Calu3 (cell line): ENCODE data around the gene CLEC11A. TPM values are rescaled to one million over a fixed set of nuclear protein-coding genes. Genes with fewer than 3 reads are reported as not detected.

Experiments
- BruUV-seq: library from RNA; stranded (reverse); fragments of 400-500 nt; replicated peaks from 2 replicates; lab custom pipeline; 2021; lab: Mats Ljungman, UMichigan
- CTCF ChIA-PET: fragments of 300-600 bp; sonication (Branson Sonifier 250); formaldehyde crosslinking; loops from one replicate; lab custom pipeline; 2022; ENCODE audit warnings: antibody characterized with exemption; lab: Charles Lee
- DNase-seq: peaks from one replicate; pipeline ENCODE4 v3.0.0; 2022
- H3K27ac Mint-ChIP-seq: one replicate; pipeline ENCODE4 v1.8.0; 2022; ENCODE audit warnings: mixed read lengths; ENCODE audit not compliant: unreplicated experiment
- H3K27me3 Mint-ChIP-seq: one replicate; pipeline ENCODE4 v1.8.0; 2022; ENCODE audit warnings: mixed read lengths; ENCODE audit not compliant: unreplicated experiment
- H3K36me3 Mint-ChIP-seq: one replicate; pipeline ENCODE4 v1.8.0; 2022; ENCODE audit warnings: mild to moderate bottlenecking, moderate library complexity, mixed read lengths; ENCODE audit not compliant: insufficient read depth, unreplicated experiment
- H3K4me1 Mint-ChIP-seq: one replicate; pipeline ENCODE4 v1.8.0; 2022; ENCODE audit warnings: mild to moderate bottlenecking, low read depth, mixed read lengths; ENCODE audit not compliant: unreplicated experiment
- H3K4me3 Mint-ChIP-seq: one replicate; pipeline ENCODE4 v1.8.0; 2022; ENCODE audit warnings: mild to moderate bottlenecking, low read depth, moderate library complexity, mixed read lengths; ENCODE audit not compliant: unreplicated experiment
- H3K9me3 Mint-ChIP-seq: one replicate; pipeline ENCODE4 v1.8.0; 2022; ENCODE audit warnings: low read depth, mixed read lengths; ENCODE audit not compliant: unreplicated experiment
- intact Hi-C: fragments of 100-400 bp; cut with micrococcal nuclease; formaldehyde crosslinking; loops from one replicate; pipeline ENCODE4 v1.10.0; 2022; ENCODE audit not compliant: unreplicated experiment
- total RNA-seq: library from RNA; stranded (reverse); gene quantifications from 2 replicates; pipeline ENCODE4 v1.2.3, GENCODE V29; 2022
- TF ChIP-seq, protein P1 (sequence below): fragments of 200-600 bp; IDR thresholded peaks from one replicate; pipeline ENCODE4 v1.8.0; 2022; ENCODE audit warnings: antibody characterized with exemption; ENCODE audit not compliant: unreplicated experiment

CLEC11A gene
- total RNA-seq, 1 experiment from 2014 or later: 2.4 TPM

DNA sequence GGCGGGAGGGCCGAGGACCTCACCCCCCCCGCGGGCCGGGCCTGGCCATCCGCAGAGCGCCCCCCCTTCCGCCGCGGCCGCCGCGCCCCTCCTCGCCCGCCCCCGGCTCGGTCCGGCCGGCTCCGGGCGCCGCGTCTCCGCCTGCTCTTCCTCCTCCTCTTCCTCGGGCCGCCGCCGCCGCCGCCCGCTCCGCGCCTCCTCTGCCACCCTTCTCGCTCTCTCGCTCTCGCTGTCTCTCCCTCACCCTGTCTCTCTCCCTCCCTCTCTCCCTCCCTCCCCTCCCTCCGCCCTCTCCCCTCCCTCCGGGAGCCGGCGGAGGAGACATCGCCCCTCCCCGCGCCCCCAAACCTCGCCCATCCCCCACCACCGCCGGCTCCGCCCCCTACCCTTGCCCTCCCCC, 3.6 kb upstream of the CLEC11A start, which contains the start of gene SHANK1:
SHANK1 (minus strand) TSS at position 237 of the 400 bp plus-strand sequence. CDS start 2,883 bp downstream, outside the sequence.
- Mint-ChIP-seq H3K4me3 (no peak within 1 kb of the TSS), H3K36me3 (peaks cover 22% of the 10 kb centered on the region), H3K4me1 (no peaks in the 10 kb centered on the region), H3K27me3 (peaks cover 100% of the 10 kb centered on the region), H3K9me3 (no peaks in the 10 kb centered on the region), H3K27ac (no peak within 1 kb of the TSS)
- BruUV-seq: no TSS peak
- intact Hi-C loops: no loop called here
- CTCF ChIA-PET: no interaction called here
- TF ChIP-seq, protein P1, sequence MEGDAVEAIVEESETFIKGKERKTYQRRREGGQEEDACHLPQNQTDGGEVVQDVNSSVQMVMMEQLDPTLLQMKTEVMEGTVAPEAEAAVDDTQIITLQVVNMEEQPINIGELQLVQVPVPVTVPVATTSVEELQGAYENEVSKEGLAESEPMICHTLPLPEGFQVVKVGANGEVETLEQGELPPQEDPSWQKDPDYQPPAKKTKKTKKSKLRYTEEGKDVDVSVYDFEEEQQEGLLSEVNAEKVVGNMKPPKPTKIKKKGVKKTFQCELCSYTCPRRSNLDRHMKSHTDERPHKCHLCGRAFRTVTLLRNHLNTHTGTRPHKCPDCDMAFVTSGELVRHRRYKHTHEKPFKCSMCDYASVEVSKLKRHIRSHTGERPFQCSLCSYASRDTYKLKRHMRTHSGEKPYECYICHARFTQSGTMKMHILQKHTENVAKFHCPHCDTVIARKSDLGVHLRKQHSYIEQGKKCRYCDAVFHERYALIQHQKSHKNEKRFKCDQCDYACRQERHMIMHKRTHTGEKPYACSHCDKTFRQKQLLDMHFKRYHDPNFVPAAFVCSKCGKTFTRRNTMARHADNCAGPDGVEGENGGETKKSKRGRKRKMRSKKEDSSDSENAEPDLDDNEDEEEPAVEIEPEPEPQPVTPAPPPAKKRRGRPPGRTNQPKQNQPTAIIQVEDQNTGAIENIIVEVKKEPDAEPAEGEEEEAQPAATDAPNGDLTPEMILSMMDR: no peak
- DNase-seq: no peak

DNA sequence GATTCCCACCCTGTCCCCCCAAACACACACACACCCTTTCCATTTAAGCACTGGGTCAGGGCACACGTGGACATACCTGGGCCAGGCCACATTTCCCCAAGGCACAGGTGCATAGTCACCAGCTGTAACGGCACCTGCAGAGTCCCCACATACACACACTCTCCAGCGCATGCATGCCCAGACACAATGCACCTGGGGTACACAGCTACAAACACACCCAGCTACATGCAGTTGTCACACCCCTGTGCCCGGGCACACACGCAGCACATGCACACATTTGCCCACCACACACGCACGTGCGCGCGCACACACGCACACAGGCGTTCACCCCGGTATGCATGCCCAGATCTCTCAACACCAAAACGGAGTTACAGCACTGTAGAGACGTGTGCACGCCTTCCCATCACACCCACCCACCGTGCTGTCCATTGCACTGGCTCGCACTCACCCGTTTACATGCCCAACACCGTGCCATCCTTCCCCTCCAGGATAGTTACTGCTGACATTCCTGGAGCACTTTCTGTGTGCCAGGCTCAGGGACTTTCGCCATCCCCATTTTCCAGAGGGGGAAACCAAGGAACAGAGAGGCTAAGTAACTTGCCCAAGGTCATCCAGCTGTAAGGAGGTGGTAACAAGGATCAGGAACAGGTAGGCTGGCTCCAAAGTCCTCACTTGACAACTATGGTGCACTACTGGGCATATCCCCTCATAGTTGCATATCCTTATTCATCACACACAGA, 2.8 kb upstream of the CLEC11A start:
- Mint-ChIP-seq H3K27ac (no peak overlapping the region), H3K27me3 (peaks cover 95% of the 10 kb centered on the region), H3K4me3 (no peak overlapping the region), H3K9me3 (no peaks in the 10 kb centered on the region), H3K36me3 (peaks cover 30% of the 10 kb centered on the region), H3K4me1 (no peaks in the 10 kb centered on the region)
- TF ChIP-seq, protein P1: no peak
- intact Hi-C loops: no loop called here
- DNase-seq: no peak
- CTCF ChIA-PET: interaction anchor here (0.6 kb wide), 1 partner anchor 33 kb away, joined by 3 read pairs; no protein-coding TSS in a partner anchor
- no TSS peak for BruUV-seq

DNA sequence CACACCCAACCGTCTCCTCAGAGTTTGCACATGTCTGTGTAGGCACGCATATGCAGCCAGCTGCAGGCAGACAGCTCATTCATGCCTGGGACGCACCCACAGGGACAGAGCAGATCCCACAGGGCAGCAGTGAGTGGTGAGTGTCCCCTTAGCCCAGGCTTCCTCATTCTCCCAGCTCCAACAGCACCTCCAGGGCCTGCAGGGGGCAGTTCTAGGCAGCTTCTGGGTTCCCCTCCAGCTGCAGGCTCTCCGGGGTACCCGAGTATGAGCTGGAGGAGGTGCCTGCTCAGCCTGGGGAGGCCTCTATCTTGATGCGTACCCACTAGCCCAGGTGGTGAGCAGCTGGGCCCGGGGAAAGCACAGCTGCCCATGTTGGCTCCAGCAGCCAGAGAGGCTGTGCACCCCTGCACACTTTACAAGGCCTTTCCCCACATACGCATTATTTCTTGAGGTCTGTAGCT, 2.2 kb upstream of the CLEC11A start:
- DNase-seq: no peak

DNA sequence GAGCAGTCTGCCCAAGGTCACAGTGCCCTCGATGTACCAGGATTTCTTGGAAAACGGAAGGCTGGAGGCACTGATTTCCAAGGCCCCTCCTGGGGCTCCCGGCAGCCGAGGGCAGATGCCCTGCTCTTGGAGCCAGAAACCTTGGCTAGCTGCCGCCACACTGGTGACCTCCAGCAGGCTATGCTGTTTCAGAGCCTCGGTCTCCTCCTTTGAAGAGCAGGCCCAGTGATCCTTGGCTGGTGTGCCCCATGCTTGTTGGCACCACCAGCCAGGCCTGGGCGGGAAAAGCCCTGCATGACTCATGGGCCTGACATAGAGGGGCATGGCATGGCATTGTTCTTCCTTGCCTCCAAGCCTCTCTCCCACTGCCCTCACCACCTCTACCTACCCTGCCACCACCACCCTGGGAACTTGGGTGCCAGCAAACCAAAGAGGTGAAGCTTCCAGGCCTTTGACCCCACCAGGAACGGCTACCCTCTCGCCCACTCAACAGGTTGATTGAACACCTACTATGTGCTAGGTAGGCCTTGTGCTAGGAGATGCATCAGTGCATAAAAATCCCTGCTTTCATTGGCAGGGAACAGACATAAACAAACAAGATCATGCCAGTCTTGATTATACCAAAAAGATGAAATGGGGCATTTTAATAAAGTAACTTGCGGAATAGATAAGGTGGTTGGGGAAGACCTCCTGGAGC, 1.6 kb upstream of the CLEC11A start:
- no peaks in the 10 kb centered on the region for H3K4me1 Mint-ChIP-seq
- H3K36me3 Mint-ChIP-seq: peaks cover 42% of the 10 kb centered on the region
- no TSS peak for BruUV-seq
- H3K27me3 Mint-ChIP-seq: peaks cover 83% of the 10 kb centered on the region
- no peak for DNase-seq
- no peak overlapping the region for H3K4me3 Mint-ChIP-seq
- H3K27ac Mint-ChIP-seq: no peak overlapping the region
- intact Hi-C loops: no loop called here
- TF ChIP-seq, protein P1: no peak
- no peaks in the 10 kb centered on the region for H3K9me3 Mint-ChIP-seq
- CTCF ChIA-PET: interaction anchor here (0.6 kb wide), 1 partner anchor 8 kb away, joined by 3 read pairs; no protein-coding TSS in a partner anchor

More for the DNA sequence above, 2.2 kb upstream of the CLEC11A start:
- Mint-ChIP-seq H3K9me3 (no peaks in the 10 kb centered on the region), H3K27me3 (peaks cover 89% of the 10 kb centered on the region), H3K27ac (no peak overlapping the region), H3K36me3 (peaks cover 36% of the 10 kb centered on the region), H3K4me3 (no peak overlapping the region), H3K4me1 (no peaks in the 10 kb centered on the region)
- TF ChIP-seq, protein P1: no peak
- BruUV-seq: no TSS peak
- intact Hi-C loops: no loop called here
- CTCF ChIA-PET: interaction anchor here (0.6 kb wide), 1 partner anchor 33 kb away, joined by 3 read pairs; no protein-coding TSS in a partner anchor
